ENCODE results near the gene GUCY1A2.

DNA sequence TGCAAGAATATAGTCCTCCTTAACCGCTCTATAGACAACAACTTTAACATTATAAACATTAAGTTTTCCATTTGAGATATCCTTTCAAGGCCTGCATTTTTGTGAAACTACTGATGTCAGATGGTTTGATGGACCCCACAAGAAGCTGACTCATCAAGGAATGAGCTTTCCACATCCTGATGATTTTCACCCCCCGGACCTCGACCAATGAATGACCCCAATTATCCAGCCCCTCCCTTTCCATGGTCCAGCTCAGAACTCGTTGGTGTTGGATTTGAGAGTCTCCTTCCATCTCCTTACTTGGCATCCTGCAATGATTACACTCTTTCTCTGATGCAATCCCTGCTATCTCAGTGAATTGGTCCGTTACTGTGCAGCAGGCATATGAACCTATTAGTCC is 31.8 kb upstream of the GUCY1A2 start:
- TF ChIP-seq, protein P1, sequence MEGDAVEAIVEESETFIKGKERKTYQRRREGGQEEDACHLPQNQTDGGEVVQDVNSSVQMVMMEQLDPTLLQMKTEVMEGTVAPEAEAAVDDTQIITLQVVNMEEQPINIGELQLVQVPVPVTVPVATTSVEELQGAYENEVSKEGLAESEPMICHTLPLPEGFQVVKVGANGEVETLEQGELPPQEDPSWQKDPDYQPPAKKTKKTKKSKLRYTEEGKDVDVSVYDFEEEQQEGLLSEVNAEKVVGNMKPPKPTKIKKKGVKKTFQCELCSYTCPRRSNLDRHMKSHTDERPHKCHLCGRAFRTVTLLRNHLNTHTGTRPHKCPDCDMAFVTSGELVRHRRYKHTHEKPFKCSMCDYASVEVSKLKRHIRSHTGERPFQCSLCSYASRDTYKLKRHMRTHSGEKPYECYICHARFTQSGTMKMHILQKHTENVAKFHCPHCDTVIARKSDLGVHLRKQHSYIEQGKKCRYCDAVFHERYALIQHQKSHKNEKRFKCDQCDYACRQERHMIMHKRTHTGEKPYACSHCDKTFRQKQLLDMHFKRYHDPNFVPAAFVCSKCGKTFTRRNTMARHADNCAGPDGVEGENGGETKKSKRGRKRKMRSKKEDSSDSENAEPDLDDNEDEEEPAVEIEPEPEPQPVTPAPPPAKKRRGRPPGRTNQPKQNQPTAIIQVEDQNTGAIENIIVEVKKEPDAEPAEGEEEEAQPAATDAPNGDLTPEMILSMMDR (IDR thresholded peaks at IDR 0.05) = no peak
- TF ChIP-seq POLR2A (IDR thresholded peaks at IDR 0.05) = no peak
